Measurements from ENCODE around the gene DHRS9. TPM values are rescaled to one million over a fixed set of nuclear protein-coding genes. Genes with fewer than 3 reads are reported as not detected.

DHRS9 gene
- total and polyA plus RNA-seq, 2 of the 4 experiments (the other 2 are of a cell fraction): not detected

DNA sequence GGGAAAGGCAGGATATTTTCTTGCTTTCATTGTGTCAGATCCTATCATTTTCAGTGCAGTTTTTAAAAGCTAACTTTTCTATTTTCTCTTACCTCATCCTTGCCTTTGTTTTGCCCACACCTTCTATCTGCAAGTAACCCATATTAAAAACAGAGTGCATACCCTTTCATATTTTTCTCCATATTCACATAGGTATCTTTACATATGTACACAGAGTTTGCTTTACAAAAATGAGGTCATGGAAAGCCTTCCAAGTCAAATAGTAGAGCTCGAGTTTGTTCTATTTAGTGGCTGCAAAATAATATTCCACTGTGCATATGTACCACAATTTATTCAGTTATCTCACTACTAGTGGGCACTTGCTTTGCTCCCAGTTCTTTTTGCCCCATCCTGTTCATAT lies 3.9 kb upstream of the DHRS9 start:
- DNase-seq (no peak), ATAC-seq (ENCODE audit: low read depth) (no peak)
- Histone ChIP-seq H2AFZ (replicated peaks; ENCODE audit: low read length, poor library complexity) (no peak overlapping the region), H3K14ac (replicated peaks; ENCODE audit: low read depth, low read length) (no peak overlapping the region), H3K36me3 (ENCODE audit: control insufficient read depth, insufficient read depth, low read length) (no peaks in the 10 kb centered on the region), H3K23ac (ENCODE audit: low read depth, low read length) (no peak overlapping the region), H3K9me3 (ENCODE audit: control insufficient read depth, insufficient read depth, low read length) (0 out of 2 replicates have a peak, but pooled peaks cover 2% of the 10 kb centered on the region), H4K8ac (ENCODE audit: low read depth in 2 of 2, low read length in 2 of 2) (no peak overlapping the region), H3K79me1 (ENCODE audit: low read depth in 1 of 2, low read length in 2 of 2) (no peaks in the 10 kb centered on the region), H2AK9ac (replicated peaks; ENCODE audit: low read depth, low read length, poor library complexity) (no peak overlapping the region), H2BK5ac (ENCODE audit: low read depth, low read length, poor library complexity, severe bottlenecking) (no peak overlapping the region), H3K4me2 (ENCODE audit: low read depth, low read length) (no peak overlapping the region), H3K27ac (ENCODE audit: insufficient read depth, low read length) (no peak overlapping the region), H4K91ac (ENCODE audit: insufficient read depth, low read depth, low read length) (no peak overlapping the region), H3K4me1 (ENCODE audit: control insufficient read depth, insufficient read depth, low read length) (no peaks in the 10 kb centered on the region), H3K4me3 (ENCODE audit: insufficient read depth, low read depth, low read length) (no peak overlapping the region), H3K4ac (ENCODE audit: low read depth, low read length) (no peak overlapping the region), H3K9me1 (ENCODE audit: insufficient read depth, low read length) (no peaks in the 10 kb centered on the region), H4K5ac (ENCODE audit: low read depth, low read length) (no peak overlapping the region), H3K27me3 (ENCODE audit: control insufficient read depth, insufficient read depth, low read length) (no peaks in the 10 kb centered on the region), H2BK120ac (ENCODE audit: low read depth, low read length) (no peak overlapping the region), H2BK20ac (ENCODE audit: low read depth, low read length) (no peak overlapping the region), H4K20me1 (ENCODE audit: insufficient read depth, low read length) (no peaks in the 10 kb centered on the region), H2BK15ac (ENCODE audit: low read depth, low read length) (no peak overlapping the region), H3K18ac (ENCODE audit: low read depth, low read length) (no peak overlapping the region), H2AK5ac (ENCODE audit: low read depth, low read length) (no peak overlapping the region), H3K56ac (ENCODE audit: extremely low read depth, insufficient read depth, low read length) (no peak overlapping the region), H3K9ac (ENCODE audit: low read depth, low read length) (no peak overlapping the region)
- no peak for TF ChIP-seq CHD1 (IDR thresholded peaks at IDR 0.05; ENCODE audit: low read depth, low read length)
- TF ChIP-seq SMC3 (IDR thresholded peaks at IDR 0.05; ENCODE audit: low read depth, low read length): no peak
- TF ChIP-seq, protein P1, sequence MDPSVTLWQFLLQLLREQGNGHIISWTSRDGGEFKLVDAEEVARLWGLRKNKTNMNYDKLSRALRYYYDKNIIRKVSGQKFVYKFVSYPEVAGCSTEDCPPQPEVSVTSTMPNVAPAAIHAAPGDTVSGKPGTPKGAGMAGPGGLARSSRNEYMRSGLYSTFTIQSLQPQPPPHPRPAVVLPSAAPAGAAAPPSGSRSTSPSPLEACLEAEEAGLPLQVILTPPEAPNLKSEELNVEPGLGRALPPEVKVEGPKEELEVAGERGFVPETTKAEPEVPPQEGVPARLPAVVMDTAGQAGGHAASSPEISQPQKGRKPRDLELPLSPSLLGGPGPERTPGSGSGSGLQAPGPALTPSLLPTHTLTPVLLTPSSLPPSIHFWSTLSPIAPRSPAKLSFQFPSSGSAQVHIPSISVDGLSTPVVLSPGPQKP (IDR thresholded peaks at IDR 0.05; ENCODE audit: borderline replicate concordance, low read depth, low read length): no peak
- no peak for TF ChIP-seq MAZ (IDR thresholded peaks at IDR 0.05; ENCODE audit: borderline replicate concordance, low read depth, low read length)
- no peak for TF ChIP-seq BHLHE40 (IDR thresholded peaks at IDR 0.05; ENCODE audit: low read depth, low read length)
- TF ChIP-seq POLR2A (IDR thresholded peaks at IDR 0.05; ENCODE audit: low read depth, low read length): no peak
- no peak for TF ChIP-seq MXI1 (IDR thresholded peaks at IDR 0.05; ENCODE audit: borderline replicate concordance, low read depth, low read length)
- TF ChIP-seq, protein P2, sequence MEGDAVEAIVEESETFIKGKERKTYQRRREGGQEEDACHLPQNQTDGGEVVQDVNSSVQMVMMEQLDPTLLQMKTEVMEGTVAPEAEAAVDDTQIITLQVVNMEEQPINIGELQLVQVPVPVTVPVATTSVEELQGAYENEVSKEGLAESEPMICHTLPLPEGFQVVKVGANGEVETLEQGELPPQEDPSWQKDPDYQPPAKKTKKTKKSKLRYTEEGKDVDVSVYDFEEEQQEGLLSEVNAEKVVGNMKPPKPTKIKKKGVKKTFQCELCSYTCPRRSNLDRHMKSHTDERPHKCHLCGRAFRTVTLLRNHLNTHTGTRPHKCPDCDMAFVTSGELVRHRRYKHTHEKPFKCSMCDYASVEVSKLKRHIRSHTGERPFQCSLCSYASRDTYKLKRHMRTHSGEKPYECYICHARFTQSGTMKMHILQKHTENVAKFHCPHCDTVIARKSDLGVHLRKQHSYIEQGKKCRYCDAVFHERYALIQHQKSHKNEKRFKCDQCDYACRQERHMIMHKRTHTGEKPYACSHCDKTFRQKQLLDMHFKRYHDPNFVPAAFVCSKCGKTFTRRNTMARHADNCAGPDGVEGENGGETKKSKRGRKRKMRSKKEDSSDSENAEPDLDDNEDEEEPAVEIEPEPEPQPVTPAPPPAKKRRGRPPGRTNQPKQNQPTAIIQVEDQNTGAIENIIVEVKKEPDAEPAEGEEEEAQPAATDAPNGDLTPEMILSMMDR (conservative IDR thresholded peaks at IDR 0.05; ENCODE audit: low read depth, low read length): no peak
- TF ChIP-seq RCOR1 (IDR thresholded peaks at IDR 0.05; ENCODE audit: insufficient replicate concordance, low read length): no peak
- no peak for TF ChIP-seq MAFK (IDR thresholded peaks at IDR 0.05; ENCODE audit: low read depth, low read length)
- TF ChIP-seq RAD21 (IDR thresholded peaks at IDR 0.05; ENCODE audit: low read length): no peak
- TF ChIP-seq, protein P3, sequence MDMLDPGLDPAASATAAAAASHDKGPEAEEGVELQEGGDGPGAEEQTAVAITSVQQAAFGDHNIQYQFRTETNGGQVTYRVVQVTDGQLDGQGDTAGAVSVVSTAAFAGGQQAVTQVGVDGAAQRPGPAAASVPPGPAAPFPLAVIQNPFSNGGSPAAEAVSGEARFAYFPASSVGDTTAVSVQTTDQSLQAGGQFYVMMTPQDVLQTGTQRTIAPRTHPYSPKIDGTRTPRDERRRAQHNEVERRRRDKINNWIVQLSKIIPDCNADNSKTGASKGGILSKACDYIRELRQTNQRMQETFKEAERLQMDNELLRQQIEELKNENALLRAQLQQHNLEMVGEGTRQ (IDR thresholded peaks at IDR 0.05; ENCODE audit: low read depth, low read length): no peak
- TF ChIP-seq CEBPB (IDR thresholded peaks at IDR 0.05; ENCODE audit: low read depth, low read length): no peak
- TF ChIP-seq NFE2L2 (IDR thresholded peaks at IDR 0.05; ENCODE audit: low read depth, low read length): no peak
- TF ChIP-seq RFX5 (IDR thresholded peaks at IDR 0.05; ENCODE audit: low read depth, low read length): no peak
- no peak for TF ChIP-seq FOS (IDR thresholded peaks at IDR 0.05; ENCODE audit: low read depth, low read length)
- ChIA-PET POLR2A (ENCODE audit: unreplicated experiment) (no interaction called here), CTCF (no interaction called here)
- in situ Hi-C loops (cut with MboI; ENCODE audit: low sequenced_read_pairs) (no loop called here), intact Hi-C loops (cut with micrococcal nuclease) (no loop called here), dilution Hi-C loops (cut with HindIII; ENCODE audit: low sequenced_read_pairs, unreplicated experiment) (no loop called here)
- WGBS, 2 experiments (ENCODE audit: extremely low coverage in 2 of 2, insufficient read length in 1 of 2): no CpG with 5 or more reads among the region's 1 CpG
- no TSS peak for BruUV-seq (replicated peaks)
